NCI-H345 treated with DMSO at 0.1 percent for 48 hours (cell line): ENCODE measurements around the gene PSMA5.
"Not testable (repeated sequence)": the region's sequence is repeated elsewhere in the genome, so short reads cannot be mapped to it uniquely, and the experiment has no call there.

ENCODE experiments used
- DNase-seq: peaks from one replicate; lab custom pipeline; 2025; ENCODE audit not compliant: unreplicated experiment; lab: John Stamatoyannopoulos, UW

The PSMA5 gene

GRCh38 chr1:109433322-109433721 lies 7.1 kb upstream of the PSMA5 start:
- no peak for DNase-seq

DNA sequence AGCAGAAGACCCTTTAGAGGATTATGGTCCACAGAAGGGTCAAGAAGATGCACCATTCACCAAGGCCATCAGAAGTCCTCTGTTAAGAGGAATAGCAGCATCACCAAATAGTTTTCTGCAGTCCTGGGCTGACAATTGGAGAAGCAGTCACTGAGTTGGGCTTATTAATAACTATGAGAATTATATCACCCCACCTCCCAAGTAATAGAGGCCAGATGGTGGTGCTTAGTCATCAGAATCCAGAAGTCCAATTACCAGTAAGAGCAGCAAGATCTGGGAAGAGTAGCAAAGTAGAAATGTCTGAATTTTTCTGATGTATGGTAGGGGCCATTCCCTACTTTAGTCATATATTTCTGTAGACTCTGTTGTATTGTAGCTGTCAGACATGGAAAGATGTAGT lies 6.1 kb upstream of the PSMA5 start:
- no peak for DNase-seq

- DNase-seq = no peak
Measured at GRCh38 chr1:109427171-109427467, 871 bp upstream of the PSMA5 start.

GRCh38 chr1:109425391-109426280 lies 612 bp downstream of the PSMA5 start:
- no peak for DNase-seq

DNA sequence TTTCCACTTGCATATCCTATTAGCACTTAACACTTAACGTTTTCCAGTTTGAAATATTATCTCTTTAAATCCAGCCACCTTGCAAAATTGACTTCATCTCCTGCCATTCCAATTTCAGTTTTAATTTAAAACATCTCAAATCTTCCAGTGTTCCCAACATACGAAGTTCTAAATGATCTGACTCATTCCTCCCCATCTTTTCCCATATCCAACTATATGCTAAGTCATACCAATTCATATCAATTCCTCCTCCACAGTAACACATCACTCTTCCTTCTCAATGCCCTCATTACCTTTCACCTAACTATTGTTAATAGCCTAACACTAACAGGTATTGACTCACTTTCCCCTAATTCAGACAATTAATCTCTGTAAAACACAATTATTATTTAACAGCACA lies 2.8 kb downstream of the PSMA5 start:
- DNase-seq = no peak

GRCh38 chr1:109412551-109412950 lies 13.7 kb downstream of the PSMA5 start:
- DNase-seq = no peak

DNA sequence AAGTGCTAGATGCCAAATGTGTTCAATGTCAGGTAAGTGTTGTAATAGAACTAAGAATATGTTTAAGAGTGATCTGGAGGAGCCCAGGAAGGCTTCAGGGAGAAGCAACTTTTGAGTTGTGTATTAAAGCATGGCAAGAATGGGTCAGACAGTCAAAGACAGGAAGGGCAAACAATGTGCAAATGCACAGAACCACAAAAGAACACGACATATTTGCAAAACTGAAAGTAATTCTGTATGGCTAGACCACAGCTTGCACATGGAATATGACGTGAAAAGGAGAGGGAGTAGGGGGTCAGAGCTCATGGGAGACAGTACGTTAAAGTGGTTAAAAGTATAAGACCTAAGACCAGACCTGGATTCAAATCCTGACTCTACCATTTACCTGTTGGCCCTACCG lies 21.4 kb downstream of the PSMA5 start:
- no peak for DNase-seq

DNA sequence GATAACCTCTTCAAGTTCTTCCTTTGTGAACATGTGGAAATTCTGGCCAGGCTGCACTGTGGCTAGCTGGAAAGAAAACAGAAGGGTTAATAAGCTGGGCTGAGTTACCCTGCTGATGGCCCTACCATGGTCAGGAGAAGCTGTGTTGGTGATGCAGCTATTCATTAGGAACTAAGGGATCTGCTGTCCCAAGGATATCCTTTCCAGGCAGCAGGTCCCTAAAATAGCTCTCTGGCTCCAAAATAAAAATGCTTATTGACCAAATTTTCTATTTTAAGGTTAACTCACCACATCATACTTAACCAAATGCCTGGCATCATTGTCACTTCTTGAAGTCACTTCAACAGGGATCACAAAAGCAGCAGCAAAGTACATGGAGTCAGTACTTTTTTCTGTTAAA lies 24.2 kb downstream of the PSMA5 start:
- DNase-seq = no peak

DNA sequence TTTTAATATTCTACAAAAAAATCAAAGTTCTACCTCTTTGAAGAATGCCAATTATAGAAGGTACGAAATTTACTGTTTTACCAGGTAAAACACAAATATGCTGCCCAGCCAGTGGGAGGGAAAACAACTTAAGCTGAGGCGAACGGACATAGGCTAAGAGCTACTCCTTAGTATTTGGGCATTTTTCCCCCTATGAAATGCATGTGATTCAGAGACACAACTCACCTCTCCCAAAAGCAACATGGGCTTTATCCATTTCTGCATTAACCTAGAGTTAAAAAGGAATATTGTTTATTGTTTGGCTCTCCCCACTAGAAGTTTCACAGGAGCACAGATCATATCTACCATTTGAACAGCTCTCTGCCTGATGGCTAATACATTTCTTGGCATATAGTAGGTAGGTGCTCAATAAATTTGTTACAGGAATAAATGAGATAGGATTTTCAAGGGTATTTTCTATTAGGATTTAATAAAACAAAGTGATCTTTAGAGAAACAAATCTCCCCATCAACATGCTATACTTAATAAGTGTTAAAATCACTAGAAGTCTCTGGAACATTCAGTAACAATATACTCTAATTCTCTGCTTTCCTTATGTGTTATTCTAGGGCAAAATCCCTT lies 26.1 kb downstream of the PSMA5 start:
- DNase-seq = no peak

DNA sequence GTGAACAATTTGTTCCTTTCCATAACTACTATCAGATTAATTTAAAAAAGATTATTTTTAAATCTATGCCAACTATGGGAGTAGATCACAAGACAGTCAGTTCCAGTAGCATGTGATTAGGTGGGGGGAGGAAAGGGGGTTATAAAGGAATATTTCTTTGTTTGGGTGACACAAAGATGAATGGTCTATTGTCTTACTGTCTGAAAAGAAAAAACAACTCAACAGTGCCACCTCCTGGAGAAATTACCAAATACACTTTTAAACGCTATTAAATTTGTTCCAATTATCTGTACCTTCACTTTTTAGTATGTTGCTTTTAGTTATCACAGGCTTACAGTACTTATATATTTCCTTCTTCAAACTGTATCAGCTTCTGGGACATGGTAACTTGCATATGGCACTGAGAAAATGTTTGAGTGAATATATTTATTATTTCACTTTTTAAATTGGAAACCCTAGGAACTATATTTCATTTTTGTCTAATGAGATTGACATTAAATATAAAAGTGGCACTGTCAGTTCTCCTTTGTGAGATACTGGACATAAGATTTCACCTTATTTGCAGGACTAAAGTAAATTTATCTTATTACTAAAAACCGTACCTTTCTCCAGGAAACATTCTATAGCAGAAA lies 26.8 kb downstream of the PSMA5 start:
- peak; percentile 70 for DNase-seq

DNA sequence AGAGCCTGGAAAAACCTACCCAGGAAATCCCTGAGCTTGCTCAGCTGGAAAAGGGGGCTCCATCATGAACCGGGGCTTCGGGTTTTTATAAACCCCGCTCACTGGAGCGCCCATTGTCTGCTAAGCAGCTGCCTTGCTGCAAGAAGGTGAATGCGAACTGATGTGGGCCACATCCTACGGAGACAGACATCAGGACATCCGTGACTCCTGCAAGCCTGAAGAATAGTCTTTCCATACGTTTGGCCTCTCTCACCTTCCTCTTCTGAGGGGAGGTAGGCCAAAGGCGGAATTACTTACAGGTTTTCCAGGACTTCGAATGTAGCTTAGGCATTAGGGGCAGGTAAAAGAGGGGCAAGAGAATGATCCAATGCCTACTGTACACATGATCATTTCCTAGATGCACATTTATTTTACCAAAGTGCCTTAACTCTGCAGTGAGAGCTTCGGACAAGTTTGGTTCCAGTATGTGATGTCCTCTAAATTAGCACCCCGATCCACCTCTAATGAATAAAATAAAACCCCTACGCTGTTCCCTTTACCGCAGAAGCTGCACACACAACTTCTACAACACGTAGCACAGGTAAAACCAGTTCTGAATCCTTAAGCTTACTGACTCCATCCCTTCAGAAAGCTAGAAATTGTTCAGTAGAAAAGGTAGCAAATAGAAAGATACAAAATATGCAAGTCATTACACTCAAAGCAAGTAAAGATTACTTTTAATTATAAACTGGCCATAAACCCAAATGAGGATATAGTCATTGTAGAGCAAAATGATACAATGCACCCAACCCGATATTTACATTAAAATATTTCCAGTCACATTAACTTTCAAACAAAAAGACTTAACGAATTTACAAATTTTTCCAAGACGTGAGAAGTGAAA lies 27.7 kb downstream of the PSMA5 start:
- peak; percentile 60 for DNase-seq

- peak; percentile 92 for DNase-seq
Measured at GRCh38 chr1:109397581-109398342, 28.5 kb downstream of the PSMA5 start, which contains the start of gene SORT1. Gene SORT1, minus strand, starts transcription at chr1:109397918. Its CDS starts 26 bp downstream, at chr1:109397892.

GRCh38 chr1:109396871-109397580 lies 29.2 kb downstream of the PSMA5 start:
- DNase-seq = peak; percentile 18

DNA sequence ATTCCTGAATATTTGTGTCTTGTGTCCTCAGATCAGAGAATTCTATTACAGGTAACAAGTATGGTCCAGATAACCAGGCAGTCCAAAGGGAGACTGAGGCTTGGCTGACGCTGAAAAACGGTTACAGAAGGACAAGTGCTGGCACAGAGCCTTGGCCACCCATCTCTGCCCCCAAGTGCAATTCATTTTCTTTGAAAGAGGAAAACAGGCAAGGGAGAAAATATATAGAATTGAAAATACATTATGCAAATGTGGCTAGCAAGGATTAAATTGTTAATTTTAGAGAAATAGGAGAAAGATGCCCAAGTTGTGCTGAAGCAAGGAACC lies 29.8 kb downstream of the PSMA5 start:
- DNase-seq = no peak

DNA sequence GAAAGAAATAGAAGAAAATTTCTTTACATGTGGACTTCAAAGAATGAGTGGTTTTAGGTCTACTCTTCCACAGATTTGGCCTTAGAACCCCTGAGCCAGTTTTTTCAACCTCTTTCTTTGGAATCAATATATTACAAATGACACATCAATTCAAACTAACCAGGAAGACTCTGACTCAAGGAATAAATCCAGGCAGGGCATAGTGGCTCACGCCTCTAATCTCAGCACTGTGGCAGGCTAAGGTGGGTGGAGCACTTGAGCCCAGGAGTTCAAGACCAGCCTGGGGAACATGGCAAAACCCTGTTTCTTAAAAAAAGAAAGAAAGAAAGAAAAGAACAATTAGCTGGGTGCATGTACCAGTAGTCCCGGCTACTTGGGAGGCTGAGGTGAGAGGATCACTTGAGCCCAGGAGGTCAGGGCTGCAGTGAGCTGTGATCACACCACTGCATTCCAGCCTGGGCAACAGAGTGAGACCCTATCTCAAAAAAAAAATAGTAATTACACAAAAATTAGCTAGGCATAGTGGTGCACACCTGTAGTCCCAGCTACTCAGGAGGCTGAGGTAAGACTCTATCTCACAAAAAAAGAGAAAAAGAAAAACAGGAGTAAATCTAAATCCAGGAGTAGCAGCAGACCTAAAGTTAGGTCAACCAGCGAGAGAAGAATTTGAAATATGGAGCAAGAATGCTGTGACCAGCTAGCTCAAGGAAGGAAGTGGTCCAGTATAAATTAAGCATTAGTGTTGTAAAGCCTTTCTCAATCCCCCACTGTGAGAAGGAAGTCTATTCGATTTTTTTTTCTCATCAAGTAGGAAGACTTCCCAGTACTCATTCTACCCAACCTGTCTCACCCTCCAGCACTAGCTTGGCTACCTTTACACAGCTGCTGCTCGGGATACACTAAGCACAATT lies 30.4 kb downstream of the PSMA5 start:
- DNase-seq = no peak

DNA sequence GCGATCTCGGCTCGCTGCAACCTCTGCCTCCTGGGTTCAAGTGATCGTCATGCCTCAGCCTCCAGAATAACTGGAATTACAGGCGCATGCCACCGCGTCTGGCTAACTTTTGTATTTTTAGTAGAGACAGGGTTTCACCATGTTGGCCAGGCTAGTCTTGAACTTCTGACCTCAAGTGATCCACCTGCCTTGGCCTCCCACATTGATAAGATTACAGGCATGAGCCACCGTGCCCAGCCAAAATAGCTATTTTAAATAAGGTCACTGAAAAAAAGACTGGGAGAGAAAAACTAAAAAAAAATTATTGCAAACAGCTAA lies 31.0 kb downstream of the PSMA5 start:
- not testable (repeated sequence) for DNase-seq

DNA sequence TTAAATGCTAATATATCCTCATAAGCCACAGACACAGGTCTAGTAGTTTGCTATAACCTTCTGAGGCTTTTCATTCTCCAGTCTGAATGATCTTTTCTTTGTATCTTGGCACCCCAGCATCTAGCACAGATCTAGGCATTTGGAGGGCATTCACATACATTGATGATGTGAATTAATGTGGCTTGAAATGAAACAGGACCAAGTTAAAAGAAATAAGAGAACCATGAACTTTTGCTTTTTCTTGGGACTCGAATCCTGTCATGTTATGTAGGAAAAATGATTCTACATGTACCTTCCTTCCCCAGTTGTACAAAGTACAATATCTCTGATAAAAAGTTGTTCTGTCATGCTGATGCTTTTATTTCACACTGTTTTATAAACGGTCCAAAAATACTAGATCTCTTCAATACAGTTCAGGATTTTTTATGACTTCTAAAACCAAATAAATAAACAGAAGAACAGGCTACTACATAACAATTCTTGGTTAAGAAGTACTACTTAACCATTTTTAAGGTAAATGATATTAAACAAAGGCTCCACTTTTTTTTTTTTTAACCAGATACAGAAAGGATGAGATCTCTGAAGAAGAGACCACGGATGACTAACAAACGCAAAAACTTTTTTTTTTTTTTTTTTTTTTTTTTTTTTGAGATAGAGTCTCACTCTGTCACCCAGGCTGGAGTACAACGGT lies 31.5 kb downstream of the PSMA5 start:
- no peak for DNase-seq

DNA sequence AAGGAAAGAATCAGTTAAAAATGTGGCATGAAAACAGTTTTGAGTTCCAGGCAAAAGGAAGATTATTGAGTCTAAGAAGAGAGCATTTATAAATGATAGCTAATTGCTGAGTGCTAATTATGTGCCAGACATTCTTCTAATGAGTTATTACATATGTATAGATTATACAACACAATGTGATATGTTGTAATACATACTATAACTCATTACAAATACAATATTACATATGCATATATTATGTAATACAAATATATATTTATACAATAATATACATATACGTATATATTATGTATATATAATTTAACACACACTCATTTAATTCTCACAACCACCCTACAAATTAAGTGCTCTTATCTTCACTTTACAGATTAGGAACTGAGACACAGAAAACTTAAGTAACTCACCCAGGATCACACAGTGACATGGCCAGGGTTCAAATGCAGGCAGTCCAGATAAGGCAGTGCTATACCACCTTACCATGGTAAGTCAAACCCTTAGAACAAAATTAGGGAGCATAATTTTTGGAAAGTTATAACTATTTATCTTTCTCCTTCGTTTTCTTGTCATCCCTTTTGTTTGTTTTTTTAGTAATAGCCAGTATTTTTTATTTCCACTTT lies 32.5 kb downstream of the PSMA5 start:
- DNase-seq = no peak
